SK-N-SH (cell line): ENCODE measurements around the gene IGF1R. TPM values are rescaled to one million over a fixed set of nuclear protein-coding genes. Genes with fewer than 3 reads are reported as not detected.

ENCODE experiments used
- CTCF ChIA-PET: fragments of 300-600, 350-600 bp; formaldehyde crosslinking; extraction: SDS; loops from one replicate; lab custom pipeline; 2021; lab: Yijun Ruan, JAX
- POLR2A ChIA-PET: fragments of 350-600 bp; sonication (Branson Sonifier 250); formaldehyde crosslinking; extraction: SDS; loops from one replicate; lab custom pipeline; 2020; ENCODE audit warnings: antibody characterized with exemption, inconsistent platforms; lab: Yijun Ruan, JAX
- DNase-seq: peaks from one replicate; pipeline ENCODE4 v3.0.0; 2012
- H2AFZ ChIP-seq: fragments of 200-600 bp; sonication (generic); 2 replicates; pipeline ENCODE4 v1.8.1; 2016; ENCODE audit warnings: antibody characterized with exemption, mild to moderate bottlenecking, low read depth
- H3F3A ChIP-seq: fragments of 200-600 bp; sonication (generic); replicated peaks from 2 replicates; pipeline ENCODE3; 2016; ENCODE audit warnings: antibody characterized with exemption, mild to moderate bottlenecking; ENCODE audit not compliant: insufficient read depth
- H3K27ac ChIP-seq, 2 experiments: fragments of 200-500 bp in 1 of 2; fragments of 200-600 bp in 1 of 2; sonication (Bioruptor generic) in 1 of 2; sonication (generic), shearing (Covaris generic) in 1 of 2; 2 replicates each; pipeline versions ENCODE4 v1.5.1 to v1.6.1; 2014 to 2016; ENCODE audit warnings: low read depth in 2 of 2, inconsistent platforms in 1 of 2, low read length in 1 of 2, mild to moderate bottlenecking in 1 of 2, mixed read lengths in 1 of 2
- H3K27me3 ChIP-seq: fragments of 200-600 bp; sonication (generic), shearing (Covaris generic); 2 replicates; pipeline ENCODE4 v1.6.1; 2016; ENCODE audit warnings: mixed run types; ENCODE audit not compliant: insufficient read depth
- H3K36me3 ChIP-seq, 2 experiments: fragments of 200-500 bp in 1 of 2; fragments of 200-600 bp in 1 of 2; sonication (Bioruptor generic) in 1 of 2; sonication (generic) in 1 of 2; replicated peaks in 1 of 2; 2 replicates each; pipeline versions ENCODE3 to v1.5.1; 2014 to 2016; ENCODE audit warnings: low read length in 1 of 2, mild to moderate bottlenecking in 1 of 2; ENCODE audit not compliant: insufficient read depth in 2 of 2, control insufficient read depth in 1 of 2
- H3K4me1 ChIP-seq, 2 experiments: fragments of 200-500 bp in 1 of 2; fragments of 200-600 bp in 1 of 2; sonication (Bioruptor generic) in 1 of 2; sonication (generic), shearing (Covaris generic) in 1 of 2; 2 replicates each; pipeline versions ENCODE4 v1.5.1 to v1.6.1; 2014 to 2016; ENCODE audit warnings: low read depth in 1 of 2, low read length in 1 of 2, mixed run types in 1 of 2; ENCODE audit not compliant: insufficient read depth in 2 of 2, control insufficient read depth in 1 of 2
- H3K4me2 ChIP-seq: fragments of 200-600 bp; sonication (generic), shearing (Covaris generic); 2 replicates; pipeline ENCODE4 v1.6.1; 2017; ENCODE audit warnings: mixed run types
- H3K4me3 ChIP-seq, 2 experiments: fragments of 200-500 bp in 1 of 2; fragments of 200-600 bp in 1 of 2; sonication (Bioruptor generic) in 1 of 2; sonication (generic), shearing (Covaris generic) in 1 of 2; 2 replicates each; pipeline versions ENCODE4 v1.5.1 to v1.8.1; 2014 to 2016; ENCODE audit warnings: low read depth in 2 of 2, inconsistent platforms in 1 of 2, low read length in 1 of 2, mild to moderate bottlenecking in 1 of 2, mixed read lengths in 1 of 2, moderate library complexity in 1 of 2
- H3K79me2 ChIP-seq: fragments of 200-600 bp; sonication (generic); 2 replicates; pipeline ENCODE4 v1.8.1; 2017; ENCODE audit warnings: mild to moderate bottlenecking; ENCODE audit not compliant: insufficient read depth
- H3K9ac ChIP-seq: fragments of 200-600 bp; sonication (generic); 2 replicates; pipeline ENCODE4 v1.6.1; 2017; ENCODE audit warnings: mixed run types
- H3K9me2 ChIP-seq: fragments of 200-600 bp; sonication (generic); 2 replicates; pipeline ENCODE4 v1.6.1; 2017; ENCODE audit warnings: mixed run types
- H3K9me3 ChIP-seq: fragments of 200-600 bp; sonication (generic); 2 replicates; pipeline ENCODE4 v1.6.1; 2017; ENCODE audit warnings: mixed run types, mild to moderate bottlenecking, moderate library complexity
- H4K20me1 ChIP-seq: fragments of 200-600 bp; sonication (generic); 2 replicates; pipeline ENCODE4 v1.6.1; 2017; ENCODE audit warnings: mild to moderate bottlenecking, mixed run types; ENCODE audit not compliant: insufficient read depth
- EZH2phosphoT487 ChIP-seq: fragments of 200-600 bp; sonication (generic); IDR thresholded peaks from 2 replicates; pipeline ENCODE4 v1.6.1; 2017; ENCODE audit warnings: low read depth, mixed run types, mild to moderate bottlenecking, antibody characterized with exemption, moderate library complexity, borderline replicate concordance
- FOXM1 ChIP-seq: IDR thresholded peaks from 2 replicates; pipeline ENCODE4 v1.4.0; 2012; ENCODE audit warnings: low read depth, mild to moderate bottlenecking
- POLR2AphosphoS5 ChIP-seq: IDR thresholded peaks from 2 replicates; pipeline ENCODE4 v1.6.1; 2012; ENCODE audit warnings: low read depth, low read length
- RAD21 ChIP-seq: IDR thresholded peaks from 2 replicates; pipeline ENCODE4 v1.6.1; 2012; ENCODE audit warnings: mild to moderate bottlenecking, low read length
- RCOR1 ChIP-seq: fragments of 150-350 bp; IDR thresholded peaks from 2 replicates; pipeline ENCODE4 v1.6.1; 2017; ENCODE audit warnings: antibody characterized with exemption, low read length
- RFX5 ChIP-seq: IDR thresholded peaks from 2 replicates; pipeline ENCODE4 v1.6.1; 2012; ENCODE audit warnings: mild to moderate bottlenecking, improper control_type of control experiment, low read length
- RXRA ChIP-seq: IDR thresholded peaks from 2 replicates; pipeline ENCODE4 v1.4.0; 2012; ENCODE audit warnings: low read depth, mild to moderate bottlenecking, borderline replicate concordance
- SMC3 ChIP-seq: IDR thresholded peaks from 2 replicates; pipeline ENCODE4 v1.6.1; 2012; ENCODE audit warnings: low read depth, low read length, improper control_type of control experiment
- TAF1 ChIP-seq: IDR thresholded peaks from 2 replicates; pipeline ENCODE4 v1.6.1; 2012; ENCODE audit warnings: low read depth, mild to moderate bottlenecking, low read length, moderate library complexity, borderline replicate concordance
- TCF12 ChIP-seq: IDR thresholded peaks from 2 replicates; pipeline ENCODE4 v1.4.0; 2012
- TEAD4 ChIP-seq: IDR thresholded peaks from 2 replicates; pipeline ENCODE4 v1.4.0; 2012; ENCODE audit warnings: mild to moderate bottlenecking, borderline replicate concordance; ENCODE audit not compliant: insufficient read depth
- WGBS: methylation state at CpG from one replicate; pipeline ENCODE4 v1.1.6; 2017; ENCODE audit warnings: low lambda C conversion rate; 5-methylcytosine and 5-hydroxymethylcytosine counted together
- polyA plus RNA-seq, 3 experiments: library from polyadenylated mRNA; depleted of rRNA; stranded (reverse); fragments of >200 nt; gene quantifications; 2 replicates each; pipeline ENCODE4 v1.2.3, GENCODE V29; 2012
- TF ChIP-seq, protein P1 (sequence below): IDR thresholded peaks from 2 replicates; pipeline ENCODE4 v1.4.0; 2012; ENCODE audit warnings: low read depth, borderline replicate concordance
- TF ChIP-seq, protein P2 (sequence below): IDR thresholded peaks from 2 replicates; pipeline ENCODE4 v1.6.1; 2012; ENCODE audit warnings: mild to moderate bottlenecking, low read depth, low read length, moderate library complexity
- TF ChIP-seq, protein P3 (sequence below): fragments of 200-600 bp; sonication (generic); IDR thresholded peaks from 2 replicates; pipeline ENCODE4 v1.6.1; 2017; ENCODE audit warnings: antibody characterized with exemption, mild to moderate bottlenecking, moderate library complexity
- TF ChIP-seq, protein P4 (sequence below): IDR thresholded peaks from 2 replicates; pipeline ENCODE4; 2012

IGF1R gene
- polyA plus RNA-seq, 1 of the 3 experiments (the other 2 are of a cell fraction), result 9.5 TPM

DNA sequence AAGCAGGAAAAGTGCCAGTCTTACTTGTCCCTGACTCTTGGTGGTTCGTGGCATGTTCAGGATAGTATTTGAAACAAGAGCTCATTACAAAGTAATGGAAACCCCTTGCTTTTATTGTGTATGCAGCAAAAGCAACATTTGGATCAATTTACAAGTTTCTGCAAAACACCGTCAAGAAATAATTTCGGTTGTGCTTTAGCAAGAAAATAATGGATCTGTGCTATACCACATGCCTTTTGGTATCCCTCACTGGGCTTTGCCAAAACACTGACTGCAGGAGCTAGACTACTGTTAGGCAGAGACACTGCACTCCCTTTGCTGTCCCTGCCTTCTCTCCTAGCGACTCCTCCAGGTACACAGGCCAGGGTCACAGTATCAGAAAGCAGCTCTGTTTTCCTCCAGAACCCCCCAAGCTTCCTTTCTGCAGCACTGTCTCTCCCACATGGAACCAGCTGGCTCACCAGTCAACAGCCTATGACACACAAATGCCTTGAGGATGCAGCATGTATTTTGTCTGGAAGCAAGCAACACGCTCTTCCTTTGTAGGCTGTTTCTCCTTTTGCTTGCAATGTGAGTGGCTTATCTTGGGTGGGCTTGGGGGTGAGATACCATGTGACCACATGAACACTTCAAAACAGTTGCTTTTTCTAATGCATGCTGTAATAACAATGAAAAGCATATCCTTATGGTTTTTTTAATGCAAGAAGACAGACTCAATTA lies 247.8 kb downstream of the IGF1R start:
- Histone ChIP-seq H3K27ac (peak overlapping the region; percentile 62 to 98; a peak in 3 of 4 replicates), H3K36me3 (peaks cover 0 to 6% of the 10 kb centered on the region in 2 experiments), H3K79me2 (peaks cover 10% of the 10 kb centered on the region)
- TF ChIP-seq TCF12 (no peak), RCOR1 (no peak), SMC3 (no peak), RAD21 (no peak), TAF1 (no peak), TEAD4 (no peak), RFX5 (no peak), RXRA (no peak), FOXM1 (no peak), POLR2AphosphoS5 (no peak), EZH2phosphoT487 (no peak)
- TF ChIP-seq, protein P1, sequence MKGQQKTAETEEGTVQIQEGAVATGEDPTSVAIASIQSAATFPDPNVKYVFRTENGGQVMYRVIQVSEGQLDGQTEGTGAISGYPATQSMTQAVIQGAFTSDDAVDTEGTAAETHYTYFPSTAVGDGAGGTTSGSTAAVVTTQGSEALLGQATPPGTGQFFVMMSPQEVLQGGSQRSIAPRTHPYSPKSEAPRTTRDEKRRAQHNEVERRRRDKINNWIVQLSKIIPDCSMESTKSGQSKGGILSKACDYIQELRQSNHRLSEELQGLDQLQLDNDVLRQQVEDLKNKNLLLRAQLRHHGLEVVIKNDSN, result no peak
- TF ChIP-seq, protein P2, sequence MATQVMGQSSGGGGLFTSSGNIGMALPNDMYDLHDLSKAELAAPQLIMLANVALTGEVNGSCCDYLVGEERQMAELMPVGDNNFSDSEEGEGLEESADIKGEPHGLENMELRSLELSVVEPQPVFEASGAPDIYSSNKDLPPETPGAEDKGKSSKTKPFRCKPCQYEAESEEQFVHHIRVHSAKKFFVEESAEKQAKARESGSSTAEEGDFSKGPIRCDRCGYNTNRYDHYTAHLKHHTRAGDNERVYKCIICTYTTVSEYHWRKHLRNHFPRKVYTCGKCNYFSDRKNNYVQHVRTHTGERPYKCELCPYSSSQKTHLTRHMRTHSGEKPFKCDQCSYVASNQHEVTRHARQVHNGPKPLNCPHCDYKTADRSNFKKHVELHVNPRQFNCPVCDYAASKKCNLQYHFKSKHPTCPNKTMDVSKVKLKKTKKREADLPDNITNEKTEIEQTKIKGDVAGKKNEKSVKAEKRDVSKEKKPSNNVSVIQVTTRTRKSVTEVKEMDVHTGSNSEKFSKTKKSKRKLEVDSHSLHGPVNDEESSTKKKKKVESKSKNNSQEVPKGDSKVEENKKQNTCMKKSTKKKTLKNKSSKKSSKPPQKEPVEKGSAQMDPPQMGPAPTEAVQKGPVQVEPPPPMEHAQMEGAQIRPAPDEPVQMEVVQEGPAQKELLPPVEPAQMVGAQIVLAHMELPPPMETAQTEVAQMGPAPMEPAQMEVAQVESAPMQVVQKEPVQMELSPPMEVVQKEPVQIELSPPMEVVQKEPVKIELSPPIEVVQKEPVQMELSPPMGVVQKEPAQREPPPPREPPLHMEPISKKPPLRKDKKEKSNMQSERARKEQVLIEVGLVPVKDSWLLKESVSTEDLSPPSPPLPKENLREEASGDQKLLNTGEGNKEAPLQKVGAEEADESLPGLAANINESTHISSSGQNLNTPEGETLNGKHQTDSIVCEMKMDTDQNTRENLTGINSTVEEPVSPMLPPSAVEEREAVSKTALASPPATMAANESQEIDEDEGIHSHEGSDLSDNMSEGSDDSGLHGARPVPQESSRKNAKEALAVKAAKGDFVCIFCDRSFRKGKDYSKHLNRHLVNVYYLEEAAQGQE, result no peak
- TF ChIP-seq, protein P3, sequence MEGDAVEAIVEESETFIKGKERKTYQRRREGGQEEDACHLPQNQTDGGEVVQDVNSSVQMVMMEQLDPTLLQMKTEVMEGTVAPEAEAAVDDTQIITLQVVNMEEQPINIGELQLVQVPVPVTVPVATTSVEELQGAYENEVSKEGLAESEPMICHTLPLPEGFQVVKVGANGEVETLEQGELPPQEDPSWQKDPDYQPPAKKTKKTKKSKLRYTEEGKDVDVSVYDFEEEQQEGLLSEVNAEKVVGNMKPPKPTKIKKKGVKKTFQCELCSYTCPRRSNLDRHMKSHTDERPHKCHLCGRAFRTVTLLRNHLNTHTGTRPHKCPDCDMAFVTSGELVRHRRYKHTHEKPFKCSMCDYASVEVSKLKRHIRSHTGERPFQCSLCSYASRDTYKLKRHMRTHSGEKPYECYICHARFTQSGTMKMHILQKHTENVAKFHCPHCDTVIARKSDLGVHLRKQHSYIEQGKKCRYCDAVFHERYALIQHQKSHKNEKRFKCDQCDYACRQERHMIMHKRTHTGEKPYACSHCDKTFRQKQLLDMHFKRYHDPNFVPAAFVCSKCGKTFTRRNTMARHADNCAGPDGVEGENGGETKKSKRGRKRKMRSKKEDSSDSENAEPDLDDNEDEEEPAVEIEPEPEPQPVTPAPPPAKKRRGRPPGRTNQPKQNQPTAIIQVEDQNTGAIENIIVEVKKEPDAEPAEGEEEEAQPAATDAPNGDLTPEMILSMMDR, result no peak
- TF ChIP-seq, protein P4, sequence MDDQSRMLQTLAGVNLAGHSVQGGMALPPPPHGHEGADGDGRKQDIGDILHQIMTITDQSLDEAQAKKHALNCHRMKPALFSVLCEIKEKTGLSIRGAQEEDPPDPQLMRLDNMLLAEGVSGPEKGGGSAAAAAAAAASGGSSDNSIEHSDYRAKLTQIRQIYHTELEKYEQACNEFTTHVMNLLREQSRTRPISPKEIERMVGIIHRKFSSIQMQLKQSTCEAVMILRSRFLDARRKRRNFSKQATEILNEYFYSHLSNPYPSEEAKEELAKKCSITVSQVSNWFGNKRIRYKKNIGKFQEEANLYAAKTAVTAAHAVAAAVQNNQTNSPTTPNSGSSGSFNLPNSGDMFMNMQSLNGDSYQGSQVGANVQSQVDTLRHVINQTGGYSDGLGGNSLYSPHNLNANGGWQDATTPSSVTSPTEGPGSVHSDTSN, result no peak
- TF ChIP-seq, all 33 proteins: peak for 0
- H3K27me3 ChIP-seq, result no peaks in the 10 kb centered on the region
- H3F3A ChIP-seq, result peaks cover 33% of the 10 kb centered on the region
- H3K9ac ChIP-seq, result peak overlapping the region; percentile 55; the same call in 1 of the 2 replicates
- peak overlapping the region; percentile 6 to 38; a peak in 3 of 4 replicates for H3K4me3 ChIP-seq
- peak overlapping the region; percentile 70 for H3K4me2 ChIP-seq
- ChIA-PET CTCF (interaction anchor here (1.2 kb wide), 1 partner anchor 14 kb away, joined by 5 read pairs; no protein-coding TSS in a partner anchor), POLR2A (no interaction called here)
- WGBS, result 71% methylated on average over 5 of the region's 5 CpGs
- no peaks in the 10 kb centered on the region for H3K9me3 ChIP-seq
- no peak for DNase-seq
- no peaks in the 10 kb centered on the region for H3K9me2 ChIP-seq
- H4K20me1 ChIP-seq, result no peaks in the 10 kb centered on the region
- H2AFZ ChIP-seq, result no peak overlapping the region
- H3K4me1 ChIP-seq, result peaks cover 8 to 22% of the 10 kb centered on the region in 2 experiments
